G401.6 (cell line): ENCODE data around the gene UBXN4.

Experiments used
- FAIRE-seq: peaks from 2 replicates; lab custom pipeline; 2012; peaks lifted over from hg19 to GRCh38; lab: Jason Lieb, UNC

UBXN4 gene

DNA sequence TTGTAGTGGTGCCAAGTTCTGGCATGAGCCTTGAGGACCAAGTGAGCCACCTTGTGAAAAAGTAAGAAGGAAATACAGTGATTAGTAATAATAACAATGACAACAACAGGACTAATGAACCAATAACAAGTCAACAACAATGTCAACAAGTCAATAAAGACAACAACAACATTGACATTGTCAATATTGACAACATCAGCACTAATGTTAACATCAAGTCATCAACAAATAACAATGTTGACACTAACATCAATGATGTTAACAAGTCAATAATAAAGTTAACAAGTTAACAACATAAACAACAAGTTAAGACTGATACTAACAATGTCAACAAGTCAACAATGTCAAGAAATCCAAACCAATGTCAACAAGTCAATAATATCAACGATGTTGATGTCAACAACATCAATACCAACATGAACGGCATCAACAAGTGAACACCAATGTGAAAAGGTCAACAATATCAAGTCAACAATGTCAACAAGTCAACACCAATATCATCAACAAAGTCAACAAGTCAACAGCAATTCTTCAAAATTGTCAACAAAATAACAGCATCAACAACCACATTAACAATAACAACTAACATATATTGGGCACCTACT, 71.4 kb downstream of the UBXN4 start:
- no peak for FAIRE-seq

DNA sequence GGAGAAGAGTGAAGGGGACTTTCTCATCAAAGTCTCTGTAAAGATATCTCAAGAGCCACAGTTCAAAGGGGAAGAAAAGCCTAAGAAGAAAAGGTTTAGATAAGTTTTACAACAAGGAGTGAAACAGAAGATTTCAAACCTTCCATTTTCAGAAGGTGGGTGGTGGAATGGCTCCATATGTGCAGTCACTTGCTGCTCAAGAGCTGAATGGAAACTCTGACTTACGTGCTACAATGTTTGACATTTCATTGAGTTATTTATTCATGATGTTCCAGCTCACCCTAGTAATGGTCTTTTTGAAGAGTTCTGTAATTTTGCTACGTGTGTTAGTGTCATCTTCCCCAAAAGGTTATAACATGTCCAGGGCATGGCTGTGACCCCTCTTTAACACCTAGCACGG, 73.6 kb downstream of the UBXN4 start:
- FAIRE-seq = no peak

DNA sequence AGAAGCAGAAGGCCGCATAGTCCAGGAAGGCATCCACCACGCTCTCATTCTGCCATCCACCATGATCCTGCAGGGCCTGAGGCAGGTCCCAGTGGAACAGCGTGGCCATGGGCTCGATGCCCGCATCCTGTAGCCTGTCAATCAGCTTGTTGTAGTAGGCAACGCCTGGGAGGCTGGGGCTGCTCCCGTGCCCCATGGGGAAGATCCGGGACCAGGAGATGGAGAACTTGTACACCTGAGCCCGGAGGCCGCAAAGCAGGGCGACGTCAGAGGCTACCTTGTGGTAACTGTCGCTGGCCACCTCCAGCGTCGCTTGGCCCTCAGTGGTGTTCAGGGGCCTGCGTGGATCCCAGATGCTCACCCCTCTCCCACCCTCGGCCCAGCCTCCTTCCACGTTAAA, 75.8 kb downstream of the UBXN4 start:
- no peak for FAIRE-seq

DNA sequence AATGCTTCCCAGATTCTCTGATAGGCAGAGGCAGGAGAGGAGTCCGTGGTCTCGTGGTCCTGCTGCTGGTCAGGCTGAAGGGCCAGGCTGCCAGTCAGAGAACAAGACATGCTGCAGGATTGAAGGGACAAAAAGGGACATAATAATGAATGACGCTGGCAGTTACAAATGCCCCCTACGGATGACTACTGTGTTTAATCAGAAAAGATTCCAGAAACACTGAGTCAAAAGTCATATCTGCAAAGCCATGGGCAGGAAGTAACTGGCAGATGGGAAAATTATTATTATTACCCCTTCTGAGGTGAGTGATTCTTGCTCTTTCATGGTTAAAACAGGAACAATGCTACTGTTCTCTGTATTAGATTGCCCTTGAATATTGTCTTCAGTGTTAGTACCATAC, 76.3 kb downstream of the UBXN4 start:
- no peak for FAIRE-seq

DNA sequence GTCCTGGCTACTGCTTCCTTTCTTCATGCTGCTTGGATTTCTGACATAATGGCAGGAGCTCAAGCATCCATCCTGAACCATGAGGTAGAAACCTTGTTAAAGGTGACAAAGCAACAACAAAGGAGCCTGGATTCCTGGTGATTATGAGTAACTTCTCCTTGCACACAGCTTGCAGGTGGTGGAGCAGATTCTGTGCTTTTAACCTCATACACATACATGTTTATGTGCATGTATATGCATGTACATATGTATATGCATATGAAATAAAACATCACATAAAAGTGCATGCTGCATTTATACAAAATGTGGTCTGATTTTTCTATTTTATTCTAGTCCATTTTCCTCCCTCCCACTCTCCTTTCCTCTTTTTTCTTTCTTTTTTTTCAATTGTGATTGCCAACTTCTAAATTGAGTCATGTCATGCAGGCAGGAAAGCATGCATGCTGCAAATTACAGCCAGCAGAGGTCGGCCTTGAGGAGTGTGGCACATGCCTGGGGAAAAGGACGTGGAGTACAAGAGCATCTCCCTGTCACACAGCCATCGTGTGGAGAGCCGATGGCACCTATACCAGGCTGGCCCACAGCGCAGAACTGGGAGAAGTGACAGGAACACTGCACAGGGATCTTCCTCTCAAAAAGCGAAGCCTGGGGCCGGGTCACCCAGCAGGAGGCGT, 77.4 kb downstream of the UBXN4 start:
- FAIRE-seq = no peak

DNA sequence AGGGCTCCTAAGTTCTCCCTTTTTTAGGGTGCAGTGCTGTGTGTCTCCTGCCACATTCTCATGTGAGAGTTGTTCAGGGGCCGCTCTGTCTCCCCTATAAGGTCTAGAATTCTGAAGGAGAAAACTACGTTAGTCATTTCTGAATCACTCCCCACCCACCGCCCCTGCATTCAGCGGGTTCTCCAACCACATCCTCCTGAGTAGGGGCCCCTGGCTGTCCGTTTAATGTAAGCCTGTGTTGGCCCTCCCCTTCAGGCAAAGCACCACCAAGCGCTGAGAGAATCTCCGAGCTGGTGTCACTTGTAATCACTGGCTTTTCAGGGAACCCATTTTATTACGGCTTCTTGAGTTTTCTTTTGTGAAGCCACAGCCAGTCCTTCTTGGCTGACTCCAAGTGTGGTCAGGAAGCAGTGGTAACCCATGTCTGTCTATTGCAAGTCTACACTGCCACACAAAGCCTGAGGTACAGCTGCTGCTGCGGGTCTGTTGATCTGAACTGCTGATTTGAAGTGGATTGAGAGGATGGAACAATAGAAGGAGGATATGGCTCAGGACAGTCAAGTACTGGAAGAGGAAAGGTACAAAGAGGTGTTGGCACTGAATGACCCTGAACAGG, 78.5 kb downstream of the UBXN4 start:
- FAIRE-seq = no peak

DNA sequence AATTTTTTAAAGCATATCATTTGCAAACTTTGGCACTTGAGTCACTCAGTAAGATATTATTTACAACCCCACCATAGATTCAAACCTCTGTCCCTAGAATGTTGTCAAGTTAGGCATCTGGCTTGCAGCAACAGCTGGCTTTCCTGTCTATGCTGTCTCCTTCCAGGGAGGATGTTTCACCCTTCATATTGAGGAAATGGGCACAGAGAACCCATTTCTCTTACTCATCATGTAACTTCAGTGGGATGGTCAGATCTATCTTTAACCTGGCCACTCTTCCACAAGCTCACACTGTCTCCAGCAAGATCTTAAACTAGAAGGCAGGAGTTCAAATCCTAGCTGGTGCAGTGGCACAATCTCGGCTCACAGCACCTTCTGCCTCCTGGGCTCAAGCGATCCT, 79.5 kb downstream of the UBXN4 start:
- FAIRE-seq = no peak

DNA sequence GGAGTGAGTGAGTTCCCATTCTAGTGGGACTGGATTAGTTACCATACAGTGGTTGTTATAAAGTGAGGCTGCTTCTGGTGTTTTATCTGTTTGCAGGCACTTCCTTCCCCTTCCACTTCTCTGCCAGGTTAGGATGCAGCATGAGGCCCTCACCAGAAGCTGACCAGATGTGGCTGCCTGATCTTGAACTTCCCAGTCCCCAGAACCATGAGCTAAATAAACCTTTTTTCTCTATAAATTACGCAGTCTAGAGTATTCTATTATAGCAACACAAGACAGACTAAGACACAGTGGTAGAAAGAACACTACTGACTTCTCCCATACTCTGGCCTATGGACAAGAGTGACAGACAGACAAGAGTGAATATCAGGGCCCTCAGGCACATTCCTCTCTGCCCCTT, 81.2 kb downstream of the UBXN4 start:
- no peak for FAIRE-seq

DNA sequence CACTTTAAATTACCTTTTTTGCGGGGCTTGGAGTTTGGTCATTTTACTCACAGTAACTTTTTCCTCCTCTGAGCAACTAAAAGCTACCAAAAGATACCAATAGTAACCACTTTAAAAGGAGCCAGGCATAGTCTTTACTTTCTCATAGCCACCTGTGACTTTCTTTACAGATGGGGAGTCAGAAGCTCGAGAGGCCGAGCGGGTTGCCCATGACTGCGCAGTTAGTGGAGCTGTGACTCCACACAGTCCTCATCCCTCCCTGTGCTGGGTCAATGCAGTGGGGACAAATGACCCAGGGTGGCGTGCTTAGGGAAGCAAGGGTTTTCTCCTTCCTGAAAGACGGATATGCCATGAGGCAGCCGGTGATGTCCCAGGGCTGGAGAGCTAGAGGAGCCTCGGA, 83.5 kb downstream of the UBXN4 start:
- no peak for FAIRE-seq

DNA sequence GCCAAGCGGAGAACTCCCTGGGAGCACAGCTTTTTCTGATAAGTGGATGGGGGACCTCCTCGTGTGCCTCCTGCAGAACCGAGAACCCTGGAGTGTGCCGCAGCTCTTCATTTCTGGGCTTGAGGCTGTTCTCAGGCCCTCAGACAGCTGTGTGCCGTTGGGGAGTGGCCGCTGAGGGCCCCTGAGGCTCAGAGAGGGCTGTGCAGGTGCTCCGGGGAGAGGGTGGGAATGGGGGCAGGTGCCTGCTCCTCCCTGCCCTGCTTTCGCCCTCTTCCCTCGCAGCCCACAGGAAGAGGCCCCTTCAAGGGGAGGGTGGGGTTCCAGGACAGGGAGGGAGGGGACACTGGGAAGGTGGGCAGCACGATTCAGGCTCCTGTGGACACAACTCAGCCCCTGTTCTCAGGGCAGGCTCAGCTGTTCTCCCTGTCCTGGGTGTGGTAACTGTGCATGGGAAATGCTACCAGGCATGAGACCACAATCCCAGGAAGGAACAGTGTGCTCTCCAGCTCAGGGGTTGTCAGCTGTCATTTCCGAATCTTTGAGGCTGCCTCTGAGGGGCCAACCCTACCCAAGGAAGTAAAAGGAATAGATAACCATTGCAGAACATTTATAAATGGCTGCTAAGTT, 84.0 kb downstream of the UBXN4 start:
- FAIRE-seq = no peak

DNA sequence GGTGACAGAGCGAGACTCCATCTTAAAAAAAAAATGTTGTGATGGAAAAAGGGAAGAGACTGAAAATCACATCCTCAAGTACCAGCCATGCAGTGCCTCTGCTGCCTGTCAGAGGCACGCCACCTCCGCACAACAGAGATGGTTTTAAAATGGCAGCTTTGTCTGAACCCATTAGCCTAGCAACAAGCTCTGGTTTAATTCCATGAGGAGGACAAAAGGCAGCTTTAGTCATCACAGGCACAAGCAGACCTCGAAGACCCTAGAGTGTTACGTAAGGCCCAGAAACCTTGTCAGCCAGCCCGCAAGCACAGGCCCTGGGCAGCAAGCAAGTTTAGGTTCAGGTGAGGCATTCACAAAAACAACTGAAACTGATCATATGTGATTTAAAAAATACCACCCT, 84.9 kb downstream of the UBXN4 start:
- no peak for FAIRE-seq

DNA sequence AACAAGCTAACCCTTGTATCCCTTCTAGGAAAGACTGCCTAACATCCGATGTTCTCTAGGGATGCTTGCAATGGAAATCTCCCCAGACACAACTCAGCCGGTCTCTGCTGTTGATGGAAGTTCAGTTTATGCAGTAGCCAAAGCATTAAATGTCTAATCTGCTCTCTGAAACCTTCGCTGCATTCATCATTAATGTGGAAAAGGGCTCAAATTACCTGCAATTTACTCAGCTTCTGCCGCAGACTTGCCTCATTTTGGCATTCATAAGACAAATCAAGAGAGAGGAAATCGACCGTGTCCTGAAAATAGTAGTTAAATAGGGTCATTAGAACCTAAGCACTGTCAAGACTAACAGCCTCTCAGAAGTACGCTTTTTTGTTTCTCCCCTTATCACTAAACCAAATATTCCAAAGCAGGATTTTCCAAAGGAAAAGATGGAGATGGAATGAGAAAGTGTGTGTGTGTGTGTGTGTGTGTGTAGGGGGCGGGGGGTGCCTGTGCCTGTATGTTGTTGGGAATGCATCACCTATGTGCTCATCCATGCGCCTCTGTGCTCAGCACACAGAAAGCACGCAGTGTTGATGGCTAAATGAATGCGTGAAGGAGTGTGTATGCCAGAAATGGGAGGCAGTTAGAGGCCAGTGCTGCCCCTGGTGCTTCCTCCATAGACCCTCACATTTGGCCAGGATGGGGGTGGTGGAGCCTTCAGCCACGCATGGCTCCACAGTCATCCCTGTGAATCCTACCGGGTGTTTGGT, 87.9 kb downstream of the UBXN4 start:
- FAIRE-seq = no peak

DNA sequence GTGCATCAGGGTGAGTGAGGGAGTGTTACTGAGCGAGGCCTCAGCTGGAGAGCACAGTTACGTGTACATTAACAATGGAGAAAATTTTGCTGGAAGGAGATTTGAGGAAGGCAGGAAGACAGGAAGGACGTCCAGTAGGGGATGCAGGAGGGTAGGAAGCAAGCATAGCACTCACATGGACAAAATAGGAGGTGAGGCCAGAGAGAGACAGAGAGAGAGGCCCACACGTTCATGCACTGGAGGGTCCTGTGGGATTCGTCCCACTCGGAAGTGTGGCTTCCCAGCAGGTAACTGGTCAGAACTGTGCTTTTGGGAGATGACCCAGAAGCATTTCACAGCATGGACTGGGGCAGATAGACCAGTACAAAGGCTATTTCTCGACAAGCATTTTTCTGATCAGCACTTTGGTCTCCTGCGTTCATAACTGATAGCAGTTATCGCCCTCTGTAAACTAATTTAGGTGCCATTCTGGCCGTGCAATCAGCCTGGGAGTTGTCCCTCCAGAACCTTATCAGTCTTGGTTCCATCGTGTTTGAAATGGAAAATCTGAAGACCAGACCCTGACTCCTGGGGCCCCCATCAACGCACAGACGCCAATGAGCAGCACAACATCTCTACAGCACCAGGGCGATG, 89.6 kb downstream of the UBXN4 start:
- FAIRE-seq = no peak

DNA sequence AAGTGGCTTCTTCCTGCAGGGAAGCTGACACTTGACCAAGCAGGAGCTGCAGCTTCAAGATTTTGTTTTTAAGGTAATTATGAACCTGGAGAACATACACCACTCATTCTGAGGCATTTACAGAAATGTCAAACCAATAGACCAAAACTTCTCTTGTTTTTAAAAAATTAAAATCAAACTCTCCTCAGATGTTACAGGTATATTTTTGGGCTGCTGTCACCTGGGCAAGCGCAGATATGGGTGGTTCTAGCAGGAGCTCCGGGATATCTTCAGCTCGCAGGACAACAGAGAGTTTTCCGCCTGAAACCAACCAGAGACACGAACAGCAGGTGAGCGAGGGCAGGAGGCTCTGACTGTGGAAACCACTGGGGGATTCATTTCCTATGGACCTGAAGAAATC, 91.2 kb downstream of the UBXN4 start:
- FAIRE-seq = no peak
